CD8-positive, alpha-beta memory T cell (primary cell): ENCODE data around the gene MALAT1. TPM values are rescaled to one million over a fixed set of nuclear protein-coding genes. Genes with fewer than 3 reads are reported as not detected.
"Not testable (repeated sequence)": the region's sequence is repeated elsewhere in the genome, so short reads cannot be mapped to it uniquely, and the experiment has no call there.

Experiments
- CTCF ChIA-PET: fragments of 350-600 bp; sonication (Branson Sonifier 250); formaldehyde crosslinking; loops from one replicate; lab custom pipeline; 2021; ENCODE audit warnings: antibody characterized with exemption; lab: Charles Lee
- POLR2A ChIA-PET: fragments of 350-600 bp; sonication (Branson Sonifier 250); formaldehyde crosslinking; loops from one replicate; lab custom pipeline; 2021; ENCODE audit warnings: antibody characterized with exemption; lab: Charles Lee
- DNase-seq, 5 donors: peaks; one replicate each; pipeline versions ENCODE4 v3.0.0 to v3.0.0-alpha.2; 2020 to 2022; ENCODE audit warnings: mixed read lengths in 1 of 5
- H3K27ac ChIP-seq: one replicate; pipeline ENCODE4 v1.7.0; 2013; ENCODE audit warnings: low read depth, mild to moderate bottlenecking, low read length, moderate library complexity
- H3K27me3 ChIP-seq: 2 replicates; pipeline ENCODE4 v1.7.0; 2013; ENCODE audit warnings: low read length, mild to moderate bottlenecking; ENCODE audit not compliant: insufficient read depth, poor library complexity, severe bottlenecking
- H3K36me3 ChIP-seq: 2 replicates; pipeline ENCODE4 v1.7.0; 2013; ENCODE audit warnings: mild to moderate bottlenecking, low read length, moderate library complexity; ENCODE audit not compliant: insufficient read depth
- H3K4me1 ChIP-seq: 2 replicates; pipeline ENCODE4 v1.7.0; 2013; ENCODE audit warnings: mild to moderate bottlenecking, low read length, moderate library complexity; ENCODE audit not compliant: insufficient read depth
- H3K4me3 ChIP-seq: 2 replicates; pipeline ENCODE4 v1.7.0; 2013; ENCODE audit warnings: mild to moderate bottlenecking, low read length
- H3K9me3 ChIP-seq: 2 replicates; pipeline ENCODE4 v1.7.0; 2013; ENCODE audit warnings: mild to moderate bottlenecking, low read length
- H3K27ac Mint-ChIP-seq, 8 donors: one replicate each; pipeline ENCODE4 v1.8.0; 2020 to 2021; ENCODE audit warnings: mixed read lengths in 8 of 8, mild to moderate bottlenecking in 6 of 8, inconsistent platforms in 3 of 8, moderate library complexity in 3 of 8
- H3K27me3 Mint-ChIP-seq, 2 donors: one replicate each; pipeline ENCODE4 v1.8.0; 2020 to 2021; ENCODE audit warnings: mixed read lengths in 2 of 2, mild to moderate bottlenecking in 1 of 2, moderate library complexity in 1 of 2
- H3K36me3 Mint-ChIP-seq, 3 donors: one replicate each; pipeline ENCODE4 v1.8.0; 2020 to 2021; ENCODE audit warnings: mixed read lengths in 3 of 3, inconsistent platforms in 1 of 3, mild to moderate bottlenecking in 1 of 3
- H3K4me1 Mint-ChIP-seq, 3 donors: one replicate each; pipeline ENCODE4 v1.8.0; 2020 to 2021; ENCODE audit warnings: mixed read lengths in 3 of 3, inconsistent platforms in 1 of 3, mild to moderate bottlenecking in 1 of 3
- H3K4me3 Mint-ChIP-seq, 7 donors: one replicate each; pipeline ENCODE4 v1.8.0; 2020 to 2021; ENCODE audit warnings: mixed read lengths in 7 of 7, mild to moderate bottlenecking in 6 of 7, moderate library complexity in 4 of 7, inconsistent platforms in 2 of 7
- H3K9me3 Mint-ChIP-seq, 5 donors: one replicate each; pipeline ENCODE4 v1.8.0; 2020 to 2022; ENCODE audit warnings: mixed read lengths in 5 of 5, mild to moderate bottlenecking in 3 of 5, moderate library complexity in 2 of 5, inconsistent platforms in 1 of 5
- polyA plus RNA-seq: library from polyadenylated mRNA; unstranded; fragments of 300-500 nt; fragmentation: Illumina TruSeq; gene quantifications from one replicate; pipeline ENCODE4 v1.2.3, GENCODE V29; 2021
- total RNA-seq, 2 experiments: library from RNA; stranded (reverse); gene quantifications; one replicate each; pipeline ENCODE4 v1.2.3, GENCODE V29; 2021

The MALAT1 gene
- 1,000 to 10,000 TPM; 4,639 to 4,912 TPM for total RNA-seq
- polyA plus RNA-seq: 2,529 TPM

GRCh38 chr11:65498977-65499712, at the start of gene MALAT1:
Gene MALAT1 (plus strand): TSS chr11:65499045.
- H3K27me3 Mint-ChIP-seq: peaks cover 0 to 3% of the 10 kb centered on the region in 2 donors
- peaks cover 16% of the 10 kb centered on the region for H3K4me1 ChIP-seq
- H3K4me1 Mint-ChIP-seq: peaks cover 22 to 32% (median 23%) of the 10 kb centered on the region in 3 donors
- peaks cover 42% of the 10 kb centered on the region for H3K36me3 ChIP-seq
- peaks cover 7 to 18% (median 8%) of the 10 kb centered on the region in 3 donors for H3K36me3 Mint-ChIP-seq
- H3K27ac ChIP-seq: peak within 1 kb of the TSS; percentile 95
- peak within 1 kb of the TSS; percentile 97 for H3K4me3 ChIP-seq
- H3K27ac Mint-ChIP-seq: no peak within 1 kb of the TSS
- no peaks in the 10 kb centered on the region for H3K9me3 ChIP-seq
- CTCF ChIA-PET: interaction anchor here (0.9 to 21.4 kb wide), 10 partner anchors 9 to 117 kb away, joined by 3 to 448 read pairs (median 10); partner anchors contain the start of genes NEAT1 and SLC25A45
- H3K27me3 ChIP-seq: no peaks in the 10 kb centered on the region
- no peak within 1 kb of the TSS for H3K4me3 Mint-ChIP-seq
- POLR2A ChIA-PET: interaction anchor here (0.7 to 17.6 kb wide), 33 partner anchors 9 to 720 kb away, joined by 3 to 1366 read pairs (median 4); partner anchors contain the start of genes DPF2, FRMD8, MRPL49 and NEAT1
- DNase-seq: peak; percentile 88 to 98 (median 92)
- H3K9me3 Mint-ChIP-seq: peaks cover 0 to 2% (median 0%) of the 10 kb centered on the region in 5 donors

DNA sequence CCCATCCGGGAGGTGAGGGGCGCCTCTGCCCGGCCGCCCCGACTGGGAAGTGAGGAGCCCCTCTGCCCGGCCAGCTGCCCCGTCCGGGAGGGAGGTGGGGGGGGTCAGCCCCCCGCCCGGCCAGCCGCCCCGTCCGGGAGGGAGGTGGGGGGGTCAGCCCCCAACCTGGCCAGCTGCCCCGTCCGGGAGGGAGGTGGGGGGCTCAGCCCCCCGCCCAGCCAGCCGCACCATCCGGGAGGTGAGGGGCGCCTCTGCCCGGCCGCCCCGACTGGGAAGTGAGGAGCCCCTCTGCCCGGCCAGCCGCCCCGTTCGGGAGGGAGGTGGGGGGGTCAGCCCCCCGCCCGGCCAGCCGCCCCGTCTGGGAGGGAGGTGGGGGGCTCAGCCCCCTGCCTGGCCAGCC, 47.5 kb upstream of the MALAT1 start:
- H3K36me3 Mint-ChIP-seq, H3K9me3 Mint-ChIP-seq, H3K9me3 ChIP-seq, H3K4me3 Mint-ChIP-seq, CTCF ChIA-PET, POLR2A ChIA-PET, H3K4me1 ChIP-seq, H3K27me3 ChIP-seq, H3K36me3 ChIP-seq, H3K27ac Mint-ChIP-seq, H3K27me3 Mint-ChIP-seq, H3K4me3 ChIP-seq, H3K27ac ChIP-seq: not testable (repeated sequence)
- peak in 1 of 5 donors; percentile 7 for DNase-seq
- peaks cover 13 to 22% (median 19%) of the 10 kb centered on the region in 3 donors for H3K4me1 Mint-ChIP-seq

DNA sequence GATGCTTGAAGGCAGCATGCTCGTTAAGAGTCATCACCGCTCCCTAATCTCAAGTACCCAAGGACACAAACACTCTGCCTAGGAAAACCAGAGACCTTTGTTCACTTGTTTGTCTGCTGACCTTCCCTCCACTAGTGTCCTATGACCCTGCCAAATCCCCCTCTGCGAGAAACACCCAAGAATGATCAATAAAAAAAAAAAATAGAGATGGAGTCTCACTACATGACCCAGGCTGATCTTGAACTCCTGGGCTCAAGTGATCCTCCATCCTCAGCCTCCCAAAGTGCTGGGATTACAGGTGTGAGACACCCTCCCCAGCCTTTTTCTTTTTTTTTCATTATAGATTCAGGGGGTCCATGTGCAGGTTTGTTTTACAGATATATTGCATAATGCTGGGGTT, 46.6 kb upstream of the MALAT1 start:
- Mint-ChIP-seq H3K4me1 (peaks cover 13 to 28% (median 24%) of the 10 kb centered on the region in 3 donors), H3K27ac (peak overlapping the region in 2 of 8 donors; percentile 6 to 8)
- H3K4me1 ChIP-seq, H3K4me3 Mint-ChIP-seq, H3K9me3 ChIP-seq, H3K36me3 ChIP-seq, H3K27ac ChIP-seq, H3K27me3 Mint-ChIP-seq, POLR2A ChIA-PET, H3K4me3 ChIP-seq, H3K27me3 ChIP-seq, H3K36me3 Mint-ChIP-seq, DNase-seq, H3K9me3 Mint-ChIP-seq: not testable (repeated sequence)
- CTCF ChIA-PET: interaction anchor here (1.0 kb wide), 1 partner anchor 36 kb away, joined by 3 read pairs; no protein-coding TSS in a partner anchor

DNA sequence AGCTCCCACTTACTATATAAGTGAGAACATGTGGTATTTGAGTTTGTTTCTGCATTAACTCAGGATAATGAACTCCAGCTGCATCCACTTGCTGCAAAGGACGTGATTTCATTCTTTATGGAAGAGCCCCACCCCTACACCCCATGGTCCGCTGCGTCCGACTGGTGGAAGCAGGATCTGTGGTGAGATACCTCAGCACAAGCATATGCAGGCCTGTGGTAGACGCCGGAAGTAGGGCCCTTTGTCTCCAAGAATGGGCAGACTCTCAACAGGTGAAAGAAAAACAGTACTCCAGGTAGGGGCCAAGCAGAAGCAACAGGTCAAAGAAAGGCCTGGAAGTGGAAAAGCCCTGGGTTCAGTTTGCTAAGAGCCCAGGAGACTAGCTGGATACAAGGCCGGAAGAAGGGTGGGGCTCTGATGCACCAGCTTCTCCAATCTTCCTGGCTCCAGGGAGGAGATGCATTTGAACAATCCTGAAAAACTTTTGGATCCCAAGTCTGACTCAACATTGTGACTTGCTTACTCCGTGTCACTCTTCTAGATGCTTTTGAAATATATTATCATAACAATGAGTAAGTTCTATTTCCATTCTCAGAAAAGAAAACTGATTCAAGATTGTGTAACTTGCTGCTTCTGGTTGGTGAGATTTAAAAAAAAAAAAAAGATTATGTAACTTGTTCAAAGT, 45.9 kb upstream of the MALAT1 start:
- Histone ChIP-seq H3K9me3 (no peaks in the 10 kb centered on the region), H3K4me3 (no peak overlapping the region), H3K27ac (no peak overlapping the region), H3K36me3 (no peaks in the 10 kb centered on the region), H3K27me3 (no peaks in the 10 kb centered on the region), H3K4me1 (peaks cover 5% of the 10 kb centered on the region)
- Mint-ChIP-seq H3K9me3 (no peaks in the 10 kb centered on the region), H3K4me3 (peak overlapping the region in 3 of 7 donors; percentile 17 to 43 (median 29)), H3K27ac (peak overlapping the region in 1 of 8 donors; percentile 64), H3K36me3 (no peaks in the 10 kb centered on the region), H3K4me1 (peaks cover 13 to 26% (median 26%) of the 10 kb centered on the region in 3 donors), H3K27me3 (no peaks in the 10 kb centered on the region)
- peak in 1 of 5 donors; percentile 15 for DNase-seq
- ChIA-PET CTCF (interaction anchor here (1.0 kb wide), 1 partner anchor 36 kb away, joined by 3 read pairs; no protein-coding TSS in a partner anchor), POLR2A (no interaction called here)

DNA sequence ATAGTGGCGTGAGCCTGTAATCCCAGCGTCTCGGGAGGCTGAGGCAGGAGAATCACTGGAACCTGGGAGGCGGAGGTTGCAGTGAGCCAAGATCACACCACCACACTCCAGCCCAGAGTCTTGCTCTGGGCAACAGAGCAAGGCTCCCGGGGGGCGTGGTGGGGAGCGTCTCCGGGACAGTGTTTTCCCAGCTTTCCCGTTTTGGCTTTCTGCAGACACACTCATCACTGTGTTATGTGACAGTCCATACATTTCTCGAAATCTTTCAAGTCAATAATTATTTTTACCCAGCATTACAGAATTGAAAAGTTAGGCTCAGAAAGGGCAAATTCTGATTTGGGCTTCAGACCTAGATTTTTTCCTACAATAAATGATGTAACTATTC, 44.5 kb upstream of the MALAT1 start:
- H3K4me3 Mint-ChIP-seq: peak overlapping the region; percentile 85 to 93 (median 89)
- H3K27ac ChIP-seq: peak overlapping the region; percentile 58
- H3K27me3 Mint-ChIP-seq: no peaks in the 10 kb centered on the region
- H3K9me3 ChIP-seq: no peaks in the 10 kb centered on the region
- ChIA-PET CTCF (no interaction called here), POLR2A (no interaction called here)
- H3K27ac Mint-ChIP-seq: peak overlapping the region in 5 of 8 donors; percentile 79 to 93 (median 84)
- H3K36me3 ChIP-seq: no peaks in the 10 kb centered on the region
- peaks cover 13 to 26% (median 23%) of the 10 kb centered on the region in 3 donors for H3K4me1 Mint-ChIP-seq
- no peaks in the 10 kb centered on the region for H3K9me3 Mint-ChIP-seq
- DNase-seq: peak in 1 of 5 donors; percentile 36
- peaks cover 0 to 1% (median 0%) of the 10 kb centered on the region in 3 donors for H3K36me3 Mint-ChIP-seq
- peaks cover 5% of the 10 kb centered on the region for H3K4me1 ChIP-seq
- H3K27me3 ChIP-seq: no peaks in the 10 kb centered on the region
- H3K4me3 ChIP-seq: peak overlapping the region; percentile 49

- Mint-ChIP-seq H3K4me3 (peak overlapping the region; percentile 85 to 93 (median 89)), H3K27ac (peak overlapping the region; percentile 79 to 93 (median 85)), H3K36me3 (peaks cover 0 to 3% (median 0%) of the 10 kb centered on the region in 3 donors), H3K4me1 (peaks cover 14 to 26% (median 23%) of the 10 kb centered on the region in 3 donors), H3K9me3 (no peaks in the 10 kb centered on the region), H3K27me3 (no peaks in the 10 kb centered on the region)
- Histone ChIP-seq H3K9me3 (no peaks in the 10 kb centered on the region), H3K27ac (peak overlapping the region; percentile 58), H3K27me3 (no peaks in the 10 kb centered on the region), H3K4me1 (peaks cover 5% of the 10 kb centered on the region), H3K4me3 (peak overlapping the region; percentile 49), H3K36me3 (no peaks in the 10 kb centered on the region)
- ChIA-PET POLR2A (interaction anchor here (0.6 to 0.9 kb wide), 2 partner anchors 8 to 41 kb away, joined by 3 read pairs; no protein-coding TSS in a partner anchor), CTCF (no interaction called here)
- peak; percentile 62 to 87 (median 75) for DNase-seq
Observed at GRCh38 chr11:65454696-65455456, 44.0 kb upstream of the MALAT1 start.

DNA sequence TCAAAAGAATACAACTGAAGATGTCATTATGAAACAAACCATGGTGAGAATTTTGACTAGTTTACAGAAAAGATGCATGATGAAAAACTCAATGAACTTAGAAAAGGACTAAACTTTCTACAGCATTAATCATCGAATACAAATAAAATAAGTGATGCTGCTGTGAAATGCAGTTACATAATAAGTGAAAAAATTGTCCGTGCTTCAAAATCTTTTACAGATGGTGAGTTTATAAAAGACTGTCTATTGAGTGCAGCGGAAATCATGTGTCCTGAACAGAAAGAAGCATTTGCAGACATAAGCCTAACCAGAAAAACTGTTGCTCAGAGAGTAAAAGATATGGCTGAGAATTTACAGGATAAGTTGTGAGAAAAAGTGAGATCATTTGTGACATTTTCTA, 42.4 kb upstream of the MALAT1 start:
- peak overlapping the region in 6 of 7 donors; percentile 38 to 68 (median 62) for H3K4me3 Mint-ChIP-seq
- Histone ChIP-seq H3K36me3 (no peaks in the 10 kb centered on the region), H3K4me1 (peaks cover 5% of the 10 kb centered on the region), H3K27ac (no peak overlapping the region), H3K9me3 (no peaks in the 10 kb centered on the region), H3K27me3 (no peaks in the 10 kb centered on the region), H3K4me3 (no peak overlapping the region)
- H3K9me3 Mint-ChIP-seq: no peaks in the 10 kb centered on the region
- H3K4me1 Mint-ChIP-seq: peaks cover 14 to 26% (median 23%) of the 10 kb centered on the region in 3 donors
- H3K27me3 Mint-ChIP-seq: no peaks in the 10 kb centered on the region
- H3K27ac Mint-ChIP-seq: peak overlapping the region in 3 of 8 donors; percentile 33 to 77 (median 55)
- ChIA-PET POLR2A (interaction anchor here (0.6 kb wide), 1 partner anchor 49 kb away, joined by 3 read pairs; no protein-coding TSS in a partner anchor), CTCF (no interaction called here)
- DNase-seq: no peak
- H3K36me3 Mint-ChIP-seq: peaks cover 0 to 3% (median 0%) of the 10 kb centered on the region in 3 donors
